PC-3 (cell line): ENCODE results near the gene ARHGAP15. TPM values are rescaled to one million over a fixed set of nuclear protein-coding genes. Genes with fewer than 3 reads are reported as not detected.

ENCODE experiments used
- ATAC-seq: fragments of 200-7000 bp; cut with Tn5 transposase; 2 replicates; pipeline ENCODE4 v1.9.1; 2020; ENCODE audit warnings: mild to moderate bottlenecking, moderate library complexity
- BruUV-seq: library from RNA; stranded (reverse); fragments of 400-500 nt; replicated peaks from 2 replicates; lab custom pipeline; 2021; lab: Mats Ljungman, UMichigan
- CTCF ChIA-PET: fragments of 300-600 bp; sonication (Branson Sonifier 250); formaldehyde crosslinking; loops from one replicate; lab custom pipeline; 2022; ENCODE audit warnings: antibody characterized with exemption; lab: Charles Lee
- POLR2A ChIA-PET: fragments of 300-600 bp; sonication (Branson Sonifier 250); formaldehyde crosslinking; loops from one replicate; lab custom pipeline; 2022; ENCODE audit warnings: antibody characterized with exemption; ENCODE audit not compliant: unreplicated experiment; lab: Charles Lee
- DNase-seq: peaks from one replicate; pipeline ENCODE4 v3.0.0-alpha.2; 2015
- H2AFZ ChIP-seq: fragments of 300-600 bp; sonication (generic); 2 replicates; pipeline ENCODE4 v1.6.0; 2016; ENCODE audit warnings: antibody characterized with exemption, low read length
- H3F3A ChIP-seq: fragments of 300-600 bp; sonication (generic); one replicate; pipeline ENCODE4 v1.6.0; 2017; ENCODE audit warnings: antibody characterized with exemption, low read length, control low read depth, mild to moderate bottlenecking; ENCODE audit not compliant: unreplicated experiment
- H3K27ac ChIP-seq: fragments of 300-600 bp; sonication (generic); 2 replicates; pipeline ENCODE4 v1.5.1; 2016; ENCODE audit warnings: mild to moderate bottlenecking, low read length
- H3K27me3 ChIP-seq: fragments of 300-600 bp; sonication (generic); 2 replicates; pipeline ENCODE4 v1.6.1; 2016; ENCODE audit warnings: low read length, mixed read lengths
- H3K36me3 ChIP-seq: fragments of 300-600 bp; sonication (generic); 2 replicates; pipeline ENCODE4 v1.6.1; 2016; ENCODE audit warnings: low read depth, mixed run types, low read length, mixed read lengths
- H3K4me1 ChIP-seq: fragments of 300-600 bp; sonication (generic); 2 replicates; pipeline ENCODE4 v1.5.1; 2016; ENCODE audit warnings: low read length; ENCODE audit not compliant: insufficient read depth
- H3K4me2 ChIP-seq: fragments of 300-600 bp; sonication (generic); 2 replicates; pipeline ENCODE4 v1.6.0; 2016; ENCODE audit warnings: low read length
- H3K4me3 ChIP-seq: fragments of 300-600 bp; sonication (generic); 2 replicates; pipeline ENCODE4 v1.5.1; 2016; ENCODE audit warnings: mild to moderate bottlenecking, low read length, mixed read lengths
- H3K79me2 ChIP-seq: fragments of 300-600 bp; sonication (generic); 2 replicates; pipeline ENCODE4 v1.6.1; 2017; ENCODE audit warnings: low read length, mixed read lengths
- H3K9ac ChIP-seq: fragments of 300-600 bp; sonication (generic); 2 replicates; pipeline ENCODE4 v1.6.0; 2016; ENCODE audit warnings: mild to moderate bottlenecking, low read length
- H3K9me2 ChIP-seq: fragments of 300-600 bp; sonication (generic); replicated peaks from 2 replicates; pipeline ENCODE4 v1.6.1; 2016; ENCODE audit warnings: mixed run types, low read length, mixed read lengths
- H3K9me3 ChIP-seq: fragments of 300-600 bp; sonication (generic); 2 replicates; pipeline ENCODE4 v1.6.1; 2016; ENCODE audit warnings: low read length, mixed read lengths
- H4K20me1 ChIP-seq: fragments of 300-600 bp; sonication (generic); 2 replicates; pipeline ENCODE4 v1.6.1; 2016; ENCODE audit warnings: low read length, mixed read lengths
- CTCF ChIP-seq: fragments of 300-600 bp; sonication (generic); conservative IDR thresholded peaks from 2 replicates; pipeline ENCODE4 v1.5.1; 2017; ENCODE audit warnings: antibody characterized with exemption, low read depth, mild to moderate bottlenecking, low read length
- EZH2 ChIP-seq: fragments of 300-600 bp; sonication (generic); IDR thresholded peaks from one replicate; pipeline ENCODE4 v1.6.1; 2017; ENCODE audit warnings: antibody characterized with exemption, mild to moderate bottlenecking, low read length; ENCODE audit not compliant: unreplicated experiment
- EZH2phosphoT487 ChIP-seq: fragments of 300-600 bp; sonication (generic); IDR thresholded peaks from 2 replicates; pipeline ENCODE4 v1.6.1; 2018; ENCODE audit warnings: mild to moderate bottlenecking, antibody characterized with exemption, low read length, borderline replicate concordance
- intact Hi-C: fragments of 100-400 bp; cut with micrococcal nuclease; formaldehyde crosslinking; loops from 2 replicates; pipeline ENCODE4 v1.9.0; 2023
- total RNA-seq: library from RNA; depleted of rRNA; stranded (reverse); fragments of >200 nt; gene quantifications from 2 replicates; pipeline ENCODE4 v1.2.3, GENCODE V29; 2014

The ARHGAP15 gene
- total RNA-seq, 1 experiment from 2014 or later = not detected

- H3K79me2 ChIP-seq = no peaks in the 10 kb centered on the region
- CTCF ChIA-PET = no interaction called here
- H3K4me1 ChIP-seq = no peaks in the 10 kb centered on the region
- H3K9me2 ChIP-seq = no peaks in the 10 kb centered on the region
- H3K9ac ChIP-seq = no peak overlapping the region
- DNase-seq (no peak), ATAC-seq (no peak)
- H3F3A ChIP-seq = no peaks in the 10 kb centered on the region
- peaks cover 21% of the 10 kb centered on the region; the same call in 1 of the 2 replicates for H3K27me3 ChIP-seq
- no peaks in the 10 kb centered on the region for H4K20me1 ChIP-seq
- BruUV-seq = no TSS peak
- POLR2A ChIA-PET = no interaction called here
- no peak overlapping the region for H3K27ac ChIP-seq
- no peak for TF ChIP-seq EZH2
- TF ChIP-seq CTCF = no peak
- no peak for TF ChIP-seq EZH2phosphoT487
- H3K9me3 ChIP-seq = no peaks in the 10 kb centered on the region
- no peak overlapping the region for H3K4me3 ChIP-seq
- H3K36me3 ChIP-seq = no peaks in the 10 kb centered on the region
- no peak overlapping the region for H2AFZ ChIP-seq
- H3K4me2 ChIP-seq = no peak overlapping the region
- intact Hi-C loops = no loop called here
Measured at GRCh38 chr2:143117225-143117624, 12.0 kb upstream of the ARHGAP15 start.

GRCh38 chr2:143121079-143121478 lies 8.1 kb upstream of the ARHGAP15 start:
- no peak overlapping the region for H3K27ac ChIP-seq
- no peak for ATAC-seq
- no peaks in the 10 kb centered on the region for H3F3A ChIP-seq
- ChIA-PET POLR2A (no interaction called here), CTCF (interaction anchor here (0.6 kb wide), 1 partner anchor 25 kb away, joined by 3 read pairs; no protein-coding TSS in a partner anchor)
- no peaks in the 10 kb centered on the region for H3K36me3 ChIP-seq
- no peaks in the 10 kb centered on the region for H3K4me1 ChIP-seq
- no peaks in the 10 kb centered on the region for H4K20me1 ChIP-seq
- peaks cover 20% of the 10 kb centered on the region; the same call in 1 of the 2 replicates for H3K27me3 ChIP-seq
- H3K9me2 ChIP-seq = no peaks in the 10 kb centered on the region
- no peak overlapping the region for H3K4me2 ChIP-seq
- no peak for TF ChIP-seq EZH2
- no peak for TF ChIP-seq CTCF
- TF ChIP-seq EZH2phosphoT487 = no peak
- no peak for DNase-seq
- H3K4me3 ChIP-seq = no peak overlapping the region
- no peak overlapping the region for H3K9ac ChIP-seq
- no peaks in the 10 kb centered on the region for H3K9me3 ChIP-seq
- intact Hi-C loops = no loop called here
- H3K79me2 ChIP-seq = no peaks in the 10 kb centered on the region
- H2AFZ ChIP-seq = no peak overlapping the region
- BruUV-seq = no TSS peak

GRCh38 chr2:143121957-143122356 lies 7.3 kb upstream of the ARHGAP15 start:
- ChIA-PET CTCF (no interaction called here), POLR2A (no interaction called here)
- Histone ChIP-seq H3K4me3 (no peak overlapping the region), H3K36me3 (no peaks in the 10 kb centered on the region), H3K79me2 (no peaks in the 10 kb centered on the region), H3K9me3 (no peaks in the 10 kb centered on the region), H3K9ac (no peak overlapping the region), H3K27ac (no peak overlapping the region), H3K9me2 (no peaks in the 10 kb centered on the region), H3K4me2 (no peak overlapping the region), H2AFZ (no peak overlapping the region), H3K27me3 (peaks cover 19% of the 10 kb centered on the region; the same call in 1 of the 2 replicates), H3F3A (no peaks in the 10 kb centered on the region), H3K4me1 (no peaks in the 10 kb centered on the region), H4K20me1 (no peaks in the 10 kb centered on the region)
- DNase-seq = no peak
- ATAC-seq = no peak
- no TSS peak for BruUV-seq
- TF ChIP-seq EZH2phosphoT487 (no peak), EZH2 (no peak)
- intact Hi-C loops = no loop called here
